GM18868 (cell line): Measurements from ENCODE around the gene SLC39A10.

Experiments used
- ATAC-seq: cut with Tn5 transposase; IDR thresholded peaks from one replicate; pipeline ENCODE4 v1.9.1; 2021; ENCODE audit warnings: mild to moderate bottlenecking, moderate library complexity; ENCODE audit not compliant: unreplicated experiment

The SLC39A10 gene, protein sequence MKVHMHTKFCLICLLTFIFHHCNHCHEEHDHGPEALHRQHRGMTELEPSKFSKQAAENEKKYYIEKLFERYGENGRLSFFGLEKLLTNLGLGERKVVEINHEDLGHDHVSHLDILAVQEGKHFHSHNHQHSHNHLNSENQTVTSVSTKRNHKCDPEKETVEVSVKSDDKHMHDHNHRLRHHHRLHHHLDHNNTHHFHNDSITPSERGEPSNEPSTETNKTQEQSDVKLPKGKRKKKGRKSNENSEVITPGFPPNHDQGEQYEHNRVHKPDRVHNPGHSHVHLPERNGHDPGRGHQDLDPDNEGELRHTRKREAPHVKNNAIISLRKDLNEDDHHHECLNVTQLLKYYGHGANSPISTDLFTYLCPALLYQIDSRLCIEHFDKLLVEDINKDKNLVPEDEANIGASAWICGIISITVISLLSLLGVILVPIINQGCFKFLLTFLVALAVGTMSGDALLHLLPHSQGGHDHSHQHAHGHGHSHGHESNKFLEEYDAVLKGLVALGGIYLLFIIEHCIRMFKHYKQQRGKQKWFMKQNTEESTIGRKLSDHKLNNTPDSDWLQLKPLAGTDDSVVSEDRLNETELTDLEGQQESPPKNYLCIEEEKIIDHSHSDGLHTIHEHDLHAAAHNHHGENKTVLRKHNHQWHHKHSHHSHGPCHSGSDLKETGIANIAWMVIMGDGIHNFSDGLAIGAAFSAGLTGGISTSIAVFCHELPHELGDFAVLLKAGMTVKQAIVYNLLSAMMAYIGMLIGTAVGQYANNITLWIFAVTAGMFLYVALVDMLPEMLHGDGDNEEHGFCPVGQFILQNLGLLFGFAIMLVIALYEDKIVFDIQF

DNA sequence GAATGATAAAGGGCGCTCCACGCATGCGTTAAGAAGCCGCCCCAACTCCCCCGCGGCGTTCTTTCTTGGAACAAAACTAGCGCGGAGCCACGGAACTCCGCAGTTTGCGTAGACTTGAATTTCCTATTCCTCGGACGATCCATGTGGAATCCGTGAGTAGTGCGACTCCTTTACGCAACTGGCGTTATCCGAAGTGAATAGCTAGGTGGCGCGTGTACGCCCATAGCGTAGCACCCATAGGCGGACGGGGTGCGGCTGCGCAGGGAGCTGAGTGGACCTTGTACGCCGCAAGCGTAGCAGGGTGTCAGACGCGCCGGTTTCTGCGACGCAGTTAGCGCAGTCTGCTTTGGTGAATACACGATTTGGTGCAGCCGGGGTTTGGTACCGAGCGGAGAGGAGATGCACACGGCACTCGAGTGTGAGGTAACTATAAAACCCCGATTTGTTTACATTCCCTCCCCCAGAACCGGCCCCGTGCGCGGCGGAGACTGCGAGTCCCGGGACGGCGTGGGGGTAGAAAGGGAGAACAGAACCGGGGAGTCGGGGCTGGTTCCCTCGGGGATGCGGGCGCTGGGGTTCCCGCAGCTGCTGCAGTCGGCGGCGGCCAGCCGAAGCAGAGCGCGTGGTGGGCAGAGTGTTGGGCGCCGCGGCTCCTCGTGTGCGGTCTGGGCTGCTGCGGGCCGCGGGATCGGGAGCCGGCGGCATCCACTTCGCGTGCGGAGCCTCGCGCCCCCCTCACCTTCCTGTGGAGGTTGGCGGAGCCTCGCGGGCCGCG lies at the start of gene SLC39A10:
SLC39A10 (plus strand) TSS at position 368 of the 775 bp plus-strand sequence. CDS start 22,817 bp downstream, outside the sequence.
- peak; percentile 69 for ATAC-seq

DNA sequence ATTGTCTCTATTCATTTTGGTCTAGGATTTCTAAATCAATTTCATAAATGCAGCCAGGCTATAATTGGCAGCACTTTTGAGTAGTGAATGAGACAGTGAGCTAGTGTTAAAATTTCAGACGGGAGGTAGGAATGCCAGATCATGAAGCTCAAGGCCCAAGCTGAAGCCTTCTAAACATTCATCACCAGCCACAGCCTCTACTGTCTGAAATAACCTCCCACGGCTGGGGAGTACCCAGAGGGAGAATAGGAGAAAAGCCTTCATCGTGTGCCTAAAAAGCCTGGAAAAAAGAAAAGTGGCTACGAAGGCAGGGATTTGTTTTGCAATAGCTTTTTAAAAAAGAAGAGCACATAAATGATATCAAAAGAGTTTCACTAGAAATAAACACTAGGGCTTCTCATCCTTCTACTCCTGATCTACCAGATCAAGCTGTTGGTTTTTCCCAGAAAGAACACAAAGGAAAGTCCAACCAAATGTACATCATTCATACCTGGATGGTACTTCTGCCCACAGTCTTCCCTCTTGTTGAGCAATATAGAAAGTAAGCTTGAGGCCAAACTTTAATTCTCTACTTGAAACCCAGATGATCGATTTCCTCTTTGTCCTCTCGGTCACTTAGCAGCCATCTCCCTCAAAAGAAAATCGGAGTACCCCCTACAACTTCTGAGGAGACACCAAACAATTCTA lies 48.1 kb upstream of the SLC39A10 start:
- ATAC-seq, result no peak

DNA sequence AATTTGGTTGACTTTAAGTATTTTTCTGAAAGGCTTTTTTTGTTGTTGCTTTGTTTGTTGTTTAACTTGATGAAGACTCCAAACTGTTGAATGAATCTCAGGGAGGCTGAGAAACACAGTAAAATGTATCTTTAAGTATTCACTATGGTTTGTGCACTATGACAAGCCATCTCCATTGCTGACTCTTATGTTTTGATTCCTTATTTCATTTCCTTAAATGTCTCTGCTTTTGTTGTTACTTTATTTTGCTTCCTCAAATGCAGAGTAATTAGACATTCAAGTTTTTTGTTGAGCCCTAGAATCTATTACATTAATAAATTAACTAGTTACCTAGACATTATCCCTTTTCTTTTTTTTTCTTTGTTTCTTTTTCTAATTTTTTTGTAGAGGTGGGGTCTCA lies 46.3 kb upstream of the SLC39A10 start:
- ATAC-seq, result no peak

DNA sequence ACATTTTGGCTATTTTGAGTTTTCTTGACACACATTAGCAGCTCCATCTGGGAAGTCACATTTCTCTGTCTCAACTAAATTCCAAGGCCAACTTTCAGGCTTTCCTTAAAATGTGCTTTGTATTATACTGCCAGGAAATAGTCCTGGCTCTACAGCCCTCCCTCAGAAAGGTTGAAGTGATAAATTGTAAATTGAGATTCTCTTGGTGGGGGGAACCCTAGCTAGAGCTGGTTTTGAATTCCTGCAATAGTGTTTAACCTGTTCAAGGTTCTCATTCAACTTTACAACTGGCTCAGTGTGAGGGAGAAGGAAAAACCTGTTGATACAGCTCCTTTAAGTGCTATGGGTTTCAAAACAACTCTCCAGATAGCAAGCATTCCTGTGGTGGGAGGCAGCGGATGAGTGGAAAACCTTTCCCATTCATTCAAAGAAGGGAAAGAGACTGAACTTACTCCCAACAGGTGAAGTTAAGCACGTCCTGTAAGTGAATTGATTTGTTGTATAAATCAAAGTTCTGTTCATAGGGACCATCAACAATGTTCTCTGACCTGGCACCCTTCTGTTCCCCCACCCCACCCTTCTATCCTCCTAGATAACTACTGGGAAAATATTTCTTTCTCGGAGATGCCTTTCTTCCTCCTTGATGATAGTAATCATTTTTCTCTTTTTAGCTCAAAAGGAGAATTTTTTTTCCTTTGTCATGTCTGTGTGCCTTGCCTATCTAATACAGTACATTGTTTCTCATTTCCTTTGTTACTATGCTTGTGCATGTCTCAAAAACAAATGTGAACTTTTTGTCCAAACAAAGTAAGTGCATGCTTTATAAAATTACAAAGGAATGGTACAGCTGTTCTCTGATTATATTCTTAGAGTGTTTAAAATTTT lies 44.2 kb upstream of the SLC39A10 start:
- no peak for ATAC-seq

DNA sequence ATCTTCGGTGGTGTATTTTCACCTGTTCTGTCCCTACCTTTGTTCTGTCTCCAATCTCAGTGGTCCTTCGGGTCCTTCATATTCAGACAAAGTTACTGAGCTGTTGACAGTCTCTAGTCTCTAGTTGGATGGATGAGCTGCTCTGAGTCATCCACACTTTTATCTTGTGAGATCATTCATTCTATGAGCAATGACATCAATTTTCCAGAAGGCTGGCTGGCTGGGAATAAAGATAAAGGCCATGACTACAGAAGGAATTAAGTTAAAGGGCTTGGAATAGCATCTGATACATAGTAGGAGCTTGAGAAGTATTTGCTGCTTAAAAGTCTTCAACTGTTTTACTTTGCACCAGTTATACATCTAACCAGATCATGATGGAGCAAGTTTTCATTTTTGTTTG lies 43.1 kb upstream of the SLC39A10 start:
- ATAC-seq, result no peak

DNA sequence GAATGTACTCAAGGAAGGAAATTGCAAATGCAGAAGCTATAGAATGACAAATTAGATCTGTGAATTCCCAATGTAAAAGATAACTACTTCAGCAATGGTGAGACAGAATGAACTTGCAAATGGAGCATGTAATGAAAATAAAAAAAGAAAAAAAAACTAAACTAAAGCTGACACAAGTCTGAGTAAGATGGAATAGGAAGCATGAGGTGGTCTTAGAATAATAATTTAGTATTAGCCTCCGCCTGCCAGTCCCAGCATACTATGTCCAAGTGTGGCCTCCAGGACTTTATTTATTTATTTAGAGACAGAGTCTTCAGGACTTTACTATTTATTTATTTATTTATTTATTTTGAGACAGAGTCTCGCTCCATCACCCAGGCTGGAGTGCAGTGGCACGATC lies 37.4 kb upstream of the SLC39A10 start:
- ATAC-seq, result no peak

DNA sequence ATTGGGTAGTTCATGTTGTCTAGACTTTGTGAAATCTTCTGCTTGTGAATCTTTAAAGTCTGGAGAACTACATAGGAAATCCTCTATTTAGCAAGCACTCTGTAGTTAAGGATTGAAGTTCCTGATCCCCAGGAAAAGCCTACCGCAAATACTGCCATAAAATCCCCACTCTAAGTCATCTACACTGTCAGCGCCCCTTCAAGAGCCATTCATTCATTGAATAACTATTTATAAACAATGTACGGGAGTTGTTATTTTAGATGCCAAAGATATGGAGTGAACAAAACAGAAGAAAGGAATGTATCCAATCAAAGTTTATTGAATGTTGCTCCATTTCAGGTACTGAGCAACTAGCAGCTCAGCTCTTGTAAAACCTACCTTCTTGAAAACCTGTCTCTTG lies 36.5 kb upstream of the SLC39A10 start:
- ATAC-seq, result no peak

DNA sequence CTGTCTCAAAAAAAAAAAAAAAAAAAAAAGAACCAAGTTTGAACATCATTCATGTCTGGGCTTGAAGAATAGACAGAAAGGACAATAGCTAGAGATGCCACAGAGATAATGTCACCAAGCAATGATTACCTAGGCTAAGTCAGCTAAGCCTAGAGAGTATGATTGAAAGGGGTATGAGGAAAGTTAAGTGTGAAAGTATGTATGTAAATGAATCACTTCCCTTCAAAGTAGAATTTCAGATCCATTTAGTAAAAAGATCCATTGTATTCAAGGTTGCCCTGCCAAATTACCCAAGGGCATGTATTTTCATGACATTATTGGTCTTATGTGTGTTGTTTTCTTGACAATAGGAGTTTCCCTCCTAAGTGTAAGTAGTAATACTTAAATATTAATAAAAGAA lies 34.1 kb upstream of the SLC39A10 start:
- ATAC-seq, result no peak

DNA sequence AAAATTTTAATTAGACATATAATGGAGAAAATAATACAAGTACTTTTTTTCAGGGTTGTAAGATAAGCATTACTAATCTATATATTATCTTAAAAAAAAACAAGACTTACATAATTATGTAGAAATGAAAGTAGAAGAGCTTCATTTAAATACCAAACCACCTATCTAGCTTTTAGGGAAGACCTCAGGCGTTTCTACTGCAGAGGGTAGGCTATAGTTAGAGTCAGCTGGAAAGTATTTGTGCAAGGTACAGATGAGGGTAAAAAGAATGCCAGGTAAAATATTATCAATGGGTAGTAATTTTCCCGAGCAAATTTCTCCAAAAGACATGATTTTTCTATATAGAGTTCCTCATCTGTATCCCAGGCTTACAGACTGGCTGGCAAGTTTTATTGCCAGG lies 30.5 kb upstream of the SLC39A10 start:
- ATAC-seq, result no peak

DNA sequence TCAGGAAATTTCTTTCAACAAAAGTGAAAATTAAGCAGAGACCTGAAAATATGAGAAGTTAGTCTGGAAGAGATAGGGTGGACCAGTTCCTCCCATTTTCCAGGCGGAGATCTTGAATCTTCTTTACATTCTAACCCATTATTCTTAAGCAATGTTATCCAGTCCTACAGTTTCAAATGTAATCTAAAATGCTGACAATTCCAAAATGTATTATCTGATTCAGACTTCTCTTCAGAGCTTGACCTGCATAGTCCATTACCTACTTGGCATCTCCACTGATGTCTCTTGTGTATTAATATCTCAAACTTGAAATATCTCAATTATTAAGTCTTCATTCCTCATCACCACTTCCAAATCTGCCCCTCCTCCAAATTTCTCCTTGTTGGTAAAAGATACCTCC lies 28.4 kb upstream of the SLC39A10 start:
- ATAC-seq, result no peak

DNA sequence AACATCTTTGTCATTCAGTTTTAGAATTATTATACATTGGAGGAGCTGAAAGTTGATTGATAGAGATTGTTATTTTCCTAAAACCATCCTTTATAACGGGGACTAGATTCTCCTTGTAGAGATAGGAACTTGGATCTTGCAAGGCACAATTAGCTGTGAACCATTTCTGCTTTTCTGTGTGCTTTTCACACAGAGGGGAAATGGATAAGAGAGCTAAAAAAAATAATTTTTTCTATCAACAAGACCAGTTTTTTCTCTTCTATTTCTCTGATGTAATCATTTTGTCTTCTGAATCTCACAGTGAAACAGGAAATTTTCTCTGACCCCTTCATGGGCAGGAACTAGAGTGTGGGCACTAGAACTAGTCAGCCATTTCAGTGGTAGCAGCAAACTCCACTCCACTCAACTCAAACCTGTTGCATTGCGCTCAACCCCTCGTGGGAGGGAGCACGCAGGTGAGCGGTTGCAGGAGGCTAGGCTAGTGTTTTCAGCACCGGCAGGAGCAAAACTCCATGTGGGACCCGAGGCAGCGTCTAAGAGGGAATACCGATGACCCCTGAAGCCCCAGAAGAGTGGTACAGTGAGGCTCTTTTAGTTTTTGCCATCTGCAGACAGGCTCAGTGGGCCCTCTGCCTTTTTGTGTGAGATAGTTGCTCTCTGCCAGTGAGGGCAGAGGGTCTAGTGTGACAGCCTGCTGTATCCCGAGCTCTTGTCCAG lies 24.0 kb upstream of the SLC39A10 start:
- no peak for ATAC-seq

DNA sequence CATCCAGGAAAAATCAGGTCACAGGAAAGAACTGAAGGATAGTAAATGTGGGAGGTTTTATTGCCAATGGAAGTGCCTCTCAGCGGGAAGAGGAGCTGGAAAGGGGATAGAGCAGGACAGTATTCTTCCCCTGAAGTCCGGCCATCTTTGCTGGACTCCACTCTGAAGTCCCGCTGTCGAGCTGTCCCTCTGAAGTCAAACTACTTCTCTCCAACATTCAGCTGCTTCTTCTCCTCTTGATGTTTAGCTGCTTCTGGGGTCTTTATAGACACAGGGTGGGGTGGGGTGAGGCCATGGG lies 23.5 kb upstream of the SLC39A10 start:
- no peak for ATAC-seq

DNA sequence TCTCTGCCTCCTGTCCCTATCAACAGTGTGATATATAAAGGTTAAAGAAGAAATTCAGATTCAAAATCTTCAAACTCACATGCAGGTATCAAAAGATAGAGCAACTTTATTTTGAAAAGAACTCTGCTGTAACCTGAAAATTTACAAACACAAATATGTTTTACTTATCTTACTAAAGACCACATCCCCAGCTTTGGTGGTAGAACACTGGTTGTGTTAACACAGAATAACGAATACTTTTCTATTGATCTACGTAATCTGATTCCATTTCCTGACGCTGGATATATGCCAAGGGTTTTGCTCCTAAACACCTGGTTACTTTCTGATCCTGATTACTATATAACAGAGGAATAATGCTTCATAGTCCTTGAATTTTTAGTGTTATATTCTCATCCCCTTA lies 23.1 kb upstream of the SLC39A10 start:
- no peak for ATAC-seq

DNA sequence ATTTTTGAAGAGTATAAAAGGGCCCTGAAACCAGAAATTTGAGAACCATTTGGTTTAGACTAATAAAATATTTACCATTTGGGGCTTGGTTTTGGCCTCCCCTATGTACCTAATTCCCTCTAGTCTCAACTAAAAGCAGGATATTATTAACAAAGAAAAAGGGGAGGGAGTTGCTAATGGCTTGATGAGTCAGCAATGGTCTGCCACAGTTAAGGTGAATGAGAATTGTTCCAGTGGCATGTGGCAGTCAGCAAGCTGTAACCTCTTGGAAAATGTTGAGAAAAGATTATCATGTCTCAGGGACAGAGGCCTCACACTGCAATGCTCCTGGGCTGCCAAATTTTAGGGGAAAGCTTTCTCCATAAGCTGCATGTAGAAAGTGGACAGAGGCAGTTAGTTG lies 20.1 kb upstream of the SLC39A10 start:
- ATAC-seq, result no peak

DNA sequence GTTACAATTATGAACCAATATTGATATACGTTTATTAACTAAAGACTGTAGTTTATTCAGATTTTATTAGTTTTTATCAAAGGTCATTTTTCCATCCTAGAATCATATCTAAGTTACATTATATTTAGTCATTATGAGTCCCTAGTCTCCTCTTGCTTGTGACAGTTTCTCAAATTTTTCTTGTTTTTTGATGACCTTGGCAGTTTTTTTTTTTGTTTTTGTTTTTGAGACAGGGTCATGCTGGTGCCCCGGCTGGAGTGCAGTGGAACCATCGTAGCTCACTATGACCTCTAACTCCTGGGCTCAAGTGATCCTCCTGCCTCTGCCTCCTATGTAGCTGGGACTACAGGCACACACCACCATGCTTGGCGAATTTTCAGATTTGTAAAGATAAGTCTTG lies 18.3 kb upstream of the SLC39A10 start:
- no peak for ATAC-seq

DNA sequence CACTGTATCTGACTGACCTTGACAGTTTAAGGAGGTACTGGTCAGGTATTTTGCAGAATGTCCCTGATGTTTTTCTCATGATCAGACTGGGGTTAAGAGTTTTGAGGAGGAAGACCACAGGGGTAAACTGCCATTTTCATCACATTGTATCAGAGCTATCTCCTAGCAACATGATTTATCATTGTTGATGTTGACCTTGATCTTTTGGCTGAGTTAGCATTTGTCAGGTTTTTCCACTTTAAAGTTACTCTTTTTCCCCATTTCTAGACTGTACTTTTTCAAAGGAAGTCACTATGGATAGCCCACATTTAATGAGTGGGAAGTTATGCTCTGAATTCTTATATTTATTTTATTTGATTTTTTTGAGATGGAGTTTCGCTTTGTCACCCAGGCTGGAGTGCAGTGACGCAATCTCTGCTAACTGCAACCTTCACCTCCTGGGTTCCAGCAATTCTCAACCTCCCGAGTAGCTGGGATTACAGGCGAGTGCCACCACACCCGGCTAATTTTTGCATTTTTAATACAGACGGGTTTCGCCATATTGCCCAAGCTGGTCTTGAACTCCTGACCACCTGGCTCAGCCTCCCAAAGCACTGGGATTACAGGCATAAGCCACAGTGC lies 17.7 kb upstream of the SLC39A10 start:
- no peak for ATAC-seq

DNA sequence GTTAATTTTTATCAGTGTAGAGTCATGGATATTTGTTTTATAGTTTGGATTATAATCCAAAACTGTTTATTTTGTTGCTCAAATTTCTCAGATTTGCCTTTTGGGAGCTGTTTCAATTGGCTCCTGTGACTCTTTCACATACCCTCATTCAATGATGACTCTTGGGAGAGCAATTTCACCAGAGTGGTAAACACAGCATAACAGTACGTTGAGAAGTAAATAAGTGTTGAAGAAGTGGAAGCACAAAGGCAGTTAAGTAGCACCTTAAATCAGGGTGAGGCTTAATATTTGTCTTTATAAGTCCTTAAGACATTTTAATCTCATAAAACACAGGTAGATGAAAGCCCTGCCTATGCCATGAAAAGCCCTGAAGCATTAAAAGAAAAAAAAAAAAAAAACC lies 17.1 kb upstream of the SLC39A10 start:
- no peak for ATAC-seq

DNA sequence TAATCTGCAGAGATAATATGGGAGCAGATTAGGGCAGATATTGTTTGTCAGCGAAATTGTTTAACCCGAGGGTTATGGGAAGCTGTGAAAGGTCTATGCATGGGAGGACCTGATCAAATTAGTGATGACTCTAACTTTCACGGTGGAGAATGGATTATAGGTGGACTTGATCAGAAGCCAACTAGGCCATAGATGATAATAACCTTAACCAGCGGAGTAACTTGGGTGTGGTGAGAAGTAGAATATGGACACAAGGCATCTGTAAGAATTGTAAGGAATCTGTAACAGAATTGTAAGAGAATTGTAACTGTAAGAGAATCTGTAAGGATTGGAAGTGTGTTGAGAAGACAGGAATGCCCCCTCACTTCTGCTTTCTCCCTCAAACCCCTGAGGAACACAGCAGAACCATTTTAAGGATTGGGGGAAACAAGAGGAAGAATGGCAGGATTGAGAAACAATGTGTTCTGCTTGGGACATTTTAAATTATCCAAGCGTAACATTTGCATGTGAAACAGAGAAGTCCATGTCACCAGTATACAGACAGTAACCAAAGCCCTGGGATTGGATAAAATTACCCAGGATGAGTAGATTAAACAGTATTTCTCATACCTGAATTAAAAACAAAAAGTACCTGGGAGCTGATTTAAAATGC lies 14.9 kb upstream of the SLC39A10 start:
- no peak for ATAC-seq
